HEK293 (cell line): Measurements from ENCODE around the gene CBFA2T2.

Experiments
- CTCF ChIA-PET: fragments of 350-600 bp; formaldehyde crosslinking; extraction: SDS; loops from one replicate; lab custom pipeline; 2021; ENCODE audit warnings: antibody characterized with exemption; lab: Yijun Ruan, JAX
- POLR2A ChIA-PET: fragments of 300-600 bp; formaldehyde crosslinking; extraction: SDS; loops from one replicate; lab custom pipeline; 2020; ENCODE audit warnings: antibody characterized with exemption, inconsistent platforms; lab: Yijun Ruan, JAX
- H3K27ac ChIP-seq: fragments of 200-500 bp; sonication (Bioruptor generic); 2 replicates; pipeline ENCODE4 v1.5.1; 2014; ENCODE audit warnings: low read depth, low read length, control low read depth, inconsistent platforms; ENCODE audit errors: extremely low read depth
- H3K36me3 ChIP-seq, 2 experiments: fragments of 200-500 bp in 1 of 2; sonication (Bioruptor generic) in 1 of 2; 1 replicate in 1 of 2; 2 replicates in 1 of 2; pipeline ENCODE4 v1.5.1; 2014 to 2017; ENCODE audit warnings: inconsistent platforms in 2 of 2, low read length in 2 of 2; ENCODE audit not compliant: control insufficient read depth in 2 of 2, insufficient read depth in 1 of 2
- H3K4me1 ChIP-seq: fragments of 200-500 bp; sonication (Bioruptor generic); 2 replicates; pipeline ENCODE4 v1.5.1; 2014; ENCODE audit warnings: mild to moderate bottlenecking, low read length, inconsistent platforms; ENCODE audit not compliant: control insufficient read depth, insufficient read depth
- H3K4me3 ChIP-seq: 2 replicates; pipeline ENCODE4 v1.5.1; 2011; ENCODE audit warnings: low read depth, mild to moderate bottlenecking, control low read depth, low read length, moderate library complexity
- H3K9me3 ChIP-seq: fragments of 200-500 bp; sonication (Bioruptor generic); 2 replicates; pipeline ENCODE4 v1.5.1; 2014; ENCODE audit warnings: low read depth, low read length, inconsistent platforms; ENCODE audit not compliant: control insufficient read depth, insufficient read depth
- BCL11B ChIP-seq: fragments of 450-650 bp; formaldehyde crosslinking; IDR thresholded peaks from 2 replicates; pipeline ENCODE4 v1.5.1; 2016; ENCODE audit warnings: low read depth, missing biosample characterization, missing genetic modification characterization
- EGR2 ChIP-seq: fragments of 450-650 bp; formaldehyde crosslinking; IDR thresholded peaks from 2 replicates; pipeline ENCODE4 v1.5.1; 2016; ENCODE audit warnings: low read depth, missing biosample characterization, missing genetic modification characterization
- SALL2 ChIP-seq: fragments of 450-650 bp; formaldehyde crosslinking; IDR thresholded peaks from 2 replicates; pipeline ENCODE4 v1.5.0; 2017; ENCODE audit warnings: missing biosample characterization, mild to moderate bottlenecking, missing genetic modification characterization, borderline replicate concordance
- ZBTB48 ChIP-seq: fragments of 450-650 bp; formaldehyde crosslinking; IDR thresholded peaks from 2 replicates; pipeline ENCODE4 v1.5.1; 2016; ENCODE audit warnings: missing biosample characterization, missing genetic modification characterization
- ZFHX2 ChIP-seq: fragments of 450-650 bp; formaldehyde crosslinking; conservative IDR thresholded peaks from 2 replicates; pipeline ENCODE4 v1.5.1; 2016; ENCODE audit warnings: missing biosample characterization, missing genetic modification characterization
- ZIC2 ChIP-seq: fragments of 450-650 bp; formaldehyde crosslinking; IDR thresholded peaks from 2 replicates; pipeline ENCODE4 v1.5.1; 2016; ENCODE audit warnings: missing biosample characterization, missing genetic modification characterization
- ZNF629 ChIP-seq: fragments of 450-650 bp; formaldehyde crosslinking; IDR thresholded peaks from 2 replicates; pipeline ENCODE4 v1.5.1; 2017; ENCODE audit warnings: missing biosample characterization, missing genetic modification characterization
- TF ChIP-seq, protein P1 (sequence below): fragments of 450-650 bp; formaldehyde crosslinking; IDR thresholded peaks from 2 replicates; pipeline ENCODE4 v1.5.1; 2016; ENCODE audit warnings: missing biosample characterization, missing genetic modification characterization
- TF ChIP-seq, protein P2 (sequence below): fragments of 450-650 bp; formaldehyde crosslinking; IDR thresholded peaks from 2 replicates; pipeline ENCODE4 v1.5.1; 2017; ENCODE audit warnings: missing biosample characterization, mild to moderate bottlenecking, missing genetic modification characterization, moderate library complexity
- TF ChIP-seq, protein P3 (sequence below): fragments of 450-650 bp; formaldehyde crosslinking; IDR thresholded peaks from 2 replicates; pipeline ENCODE4 v1.5.1; 2016; ENCODE audit warnings: missing biosample characterization, missing genetic modification characterization
- TF ChIP-seq, protein P4 (sequence below): sonication (generic); formaldehyde crosslinking; IDR thresholded peaks from 2 replicates; pipeline ENCODE4 v1.8.1; 2022; ENCODE audit warnings: mild to moderate bottlenecking, moderate library complexity, missing genetic modification reagents
- TF ChIP-seq, protein P5 (sequence below): fragments of 450-650 bp; formaldehyde crosslinking; IDR thresholded peaks from 2 replicates; pipeline ENCODE4 v1.5.1; 2017; ENCODE audit warnings: missing biosample characterization, missing genetic modification characterization
- TF ChIP-seq, protein P6 (sequence below): fragments of 450-650 bp; formaldehyde crosslinking; conservative IDR thresholded peaks from 2 replicates; pipeline ENCODE4 v1.5.1; 2016; ENCODE audit warnings: low read depth, missing biosample characterization, missing genetic modification characterization

The CBFA2T2 gene

DNA sequence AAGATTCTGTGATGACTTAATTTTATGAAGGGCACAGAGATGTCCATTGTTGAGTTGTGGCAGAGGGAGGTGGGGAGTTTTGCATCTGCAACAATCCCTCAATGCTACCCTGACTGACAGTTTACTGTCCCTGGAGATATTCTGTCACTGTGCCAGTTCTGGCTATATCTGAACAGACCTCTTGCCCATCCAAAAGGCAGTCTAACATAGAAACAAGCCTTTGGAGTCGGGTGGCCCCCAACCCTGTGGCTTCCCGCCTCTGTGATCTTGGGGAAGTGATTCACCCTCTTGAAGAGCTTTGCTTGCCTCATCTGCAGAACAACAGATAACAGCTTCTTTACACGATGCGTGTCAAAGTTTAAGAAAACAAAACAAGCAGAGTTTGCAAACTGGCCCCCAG, 200.1 kb downstream of the CBFA2T2 start (continued):
- TF ChIP-seq, protein P1, sequence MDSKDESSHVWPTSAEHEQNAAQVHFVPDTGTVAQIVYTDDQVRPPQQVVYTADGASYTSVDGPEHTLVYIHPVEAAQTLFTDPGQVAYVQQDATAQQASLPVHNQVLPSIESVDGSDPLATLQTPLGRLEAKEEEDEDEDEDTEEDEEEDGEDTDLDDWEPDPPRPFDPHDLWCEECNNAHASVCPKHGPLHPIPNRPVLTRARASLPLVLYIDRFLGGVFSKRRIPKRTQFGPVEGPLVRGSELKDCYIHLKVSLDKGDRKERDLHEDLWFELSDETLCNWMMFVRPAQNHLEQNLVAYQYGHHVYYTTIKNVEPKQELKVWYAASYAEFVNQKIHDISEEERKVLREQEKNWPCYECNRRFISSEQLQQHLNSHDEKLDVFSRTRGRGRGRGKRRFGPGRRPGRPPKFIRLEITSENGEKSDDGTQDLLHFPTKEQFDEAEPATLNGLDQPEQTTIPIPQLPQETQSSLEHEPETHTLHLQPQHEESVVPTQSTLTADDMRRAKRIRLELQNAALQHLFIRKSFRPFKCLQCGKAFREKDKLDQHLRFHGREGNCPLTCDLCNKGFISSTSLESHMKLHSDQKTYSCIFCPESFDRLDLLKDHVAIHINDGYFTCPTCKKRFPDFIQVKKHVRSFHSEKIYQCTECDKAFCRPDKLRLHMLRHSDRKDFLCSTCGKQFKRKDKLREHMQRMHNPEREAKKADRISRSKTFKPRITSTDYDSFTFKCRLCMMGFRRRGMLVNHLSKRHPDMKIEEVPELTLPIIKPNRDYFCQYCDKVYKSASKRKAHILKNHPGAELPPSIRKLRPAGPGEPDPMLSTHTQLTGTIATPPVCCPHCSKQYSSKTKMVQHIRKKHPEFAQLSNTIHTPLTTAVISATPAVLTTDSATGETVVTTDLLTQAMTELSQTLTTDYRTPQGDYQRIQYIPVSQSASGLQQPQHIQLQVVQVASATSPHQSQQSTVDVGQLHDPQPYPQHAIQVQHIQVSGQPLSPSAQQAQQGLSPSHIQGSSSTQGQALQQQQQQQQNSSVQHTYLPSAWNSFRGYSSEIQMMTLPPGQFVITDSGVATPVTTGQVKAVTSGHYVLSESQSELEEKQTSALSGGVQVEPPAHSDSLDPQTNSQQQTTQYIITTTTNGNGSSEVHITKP (tag by site-specific recombination): peak; percentile 39; the same call in 1 of the 2 replicates
- TF ChIP-seq, protein P2, sequence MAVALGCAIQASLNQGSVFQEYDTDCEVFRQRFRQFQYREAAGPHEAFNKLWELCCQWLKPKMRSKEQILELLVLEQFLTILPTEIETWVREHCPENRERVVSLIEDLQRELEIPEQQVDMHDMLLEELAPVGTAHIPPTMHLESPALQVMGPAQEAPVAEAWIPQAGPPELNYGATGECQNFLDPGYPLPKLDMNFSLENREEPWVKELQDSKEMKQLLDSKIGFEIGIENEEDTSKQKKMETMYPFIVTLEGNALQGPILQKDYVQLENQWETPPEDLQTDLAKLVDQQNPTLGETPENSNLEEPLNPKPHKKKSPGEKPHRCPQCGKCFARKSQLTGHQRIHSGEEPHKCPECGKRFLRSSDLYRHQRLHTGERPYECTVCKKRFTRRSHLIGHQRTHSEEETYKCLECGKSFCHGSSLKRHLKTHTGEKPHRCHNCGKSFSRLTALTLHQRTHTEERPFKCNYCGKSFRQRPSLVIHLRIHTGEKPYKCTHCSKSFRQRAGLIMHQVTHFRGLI (tag by site-specific recombination): no peak
- TF ChIP-seq, protein P3, sequence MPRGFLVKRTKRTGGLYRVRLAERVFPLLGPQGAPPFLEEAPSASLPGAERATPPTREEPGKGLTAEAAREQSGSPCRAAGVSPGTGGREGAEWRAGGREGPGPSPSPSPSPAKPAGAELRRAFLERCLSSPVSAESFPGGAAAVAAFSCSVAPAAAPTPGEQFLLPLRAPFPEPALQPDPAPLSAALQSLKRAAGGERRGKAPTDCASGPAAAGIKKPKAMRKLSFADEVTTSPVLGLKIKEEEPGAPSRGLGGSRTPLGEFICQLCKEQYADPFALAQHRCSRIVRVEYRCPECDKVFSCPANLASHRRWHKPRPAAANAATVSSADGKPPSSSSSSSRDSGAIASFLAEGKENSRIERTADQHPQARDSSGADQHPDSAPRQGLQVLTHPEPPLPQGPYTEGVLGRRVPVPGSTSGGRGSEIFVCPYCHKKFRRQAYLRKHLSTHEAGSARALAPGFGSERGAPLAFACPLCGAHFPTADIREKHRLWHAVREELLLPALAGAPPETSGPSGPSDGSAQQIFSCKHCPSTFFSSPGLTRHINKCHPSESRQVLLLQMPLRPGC: peak; percentile 32; the same call in 1 of the 2 replicates
- TF ChIP-seq ZNF629 (tag by site-specific recombination): peak; percentile 58

DNA sequence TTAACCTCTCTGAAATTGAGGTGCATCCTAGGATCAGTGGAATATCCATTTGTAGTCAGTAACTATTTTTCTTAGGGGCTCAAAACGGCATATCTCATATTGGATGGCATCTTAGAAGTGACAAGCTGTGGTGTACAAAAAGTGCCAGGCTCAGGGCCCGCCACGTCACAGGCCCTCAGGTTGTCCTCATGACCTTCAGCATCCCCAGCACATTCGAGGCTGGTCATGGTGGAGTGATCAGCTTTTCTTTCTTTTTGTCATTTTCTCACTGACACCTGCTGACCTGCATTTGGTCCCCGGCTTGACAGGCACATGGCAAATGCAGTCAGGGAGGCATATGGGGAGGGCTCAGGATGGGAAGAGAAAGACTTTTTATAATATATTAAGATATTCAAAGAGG, 203.4 kb downstream of the CBFA2T2 start:
- Histone ChIP-seq H3K36me3 (no peaks in the 10 kb centered on the region), H3K4me3 (no peak overlapping the region), H3K27ac (no peak overlapping the region), H3K4me1 (no peaks in the 10 kb centered on the region), H3K9me3 (no peaks in the 10 kb centered on the region)
- no peak for TF ChIP-seq ZBTB48 (tag by site-specific recombination)
- TF ChIP-seq, protein P4, sequence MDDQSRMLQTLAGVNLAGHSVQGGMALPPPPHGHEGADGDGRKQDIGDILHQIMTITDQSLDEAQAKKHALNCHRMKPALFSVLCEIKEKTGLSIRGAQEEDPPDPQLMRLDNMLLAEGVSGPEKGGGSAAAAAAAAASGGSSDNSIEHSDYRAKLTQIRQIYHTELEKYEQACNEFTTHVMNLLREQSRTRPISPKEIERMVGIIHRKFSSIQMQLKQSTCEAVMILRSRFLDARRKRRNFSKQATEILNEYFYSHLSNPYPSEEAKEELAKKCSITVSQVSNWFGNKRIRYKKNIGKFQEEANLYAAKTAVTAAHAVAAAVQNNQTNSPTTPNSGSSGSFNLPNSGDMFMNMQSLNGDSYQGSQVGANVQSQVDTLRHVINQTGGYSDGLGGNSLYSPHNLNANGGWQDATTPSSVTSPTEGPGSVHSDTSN (CRISPR knock-in tag): no peak
- TF ChIP-seq BCL11B (tag by site-specific recombination): no peak
- ChIA-PET POLR2A (no interaction called here), CTCF (no interaction called here)

DNA sequence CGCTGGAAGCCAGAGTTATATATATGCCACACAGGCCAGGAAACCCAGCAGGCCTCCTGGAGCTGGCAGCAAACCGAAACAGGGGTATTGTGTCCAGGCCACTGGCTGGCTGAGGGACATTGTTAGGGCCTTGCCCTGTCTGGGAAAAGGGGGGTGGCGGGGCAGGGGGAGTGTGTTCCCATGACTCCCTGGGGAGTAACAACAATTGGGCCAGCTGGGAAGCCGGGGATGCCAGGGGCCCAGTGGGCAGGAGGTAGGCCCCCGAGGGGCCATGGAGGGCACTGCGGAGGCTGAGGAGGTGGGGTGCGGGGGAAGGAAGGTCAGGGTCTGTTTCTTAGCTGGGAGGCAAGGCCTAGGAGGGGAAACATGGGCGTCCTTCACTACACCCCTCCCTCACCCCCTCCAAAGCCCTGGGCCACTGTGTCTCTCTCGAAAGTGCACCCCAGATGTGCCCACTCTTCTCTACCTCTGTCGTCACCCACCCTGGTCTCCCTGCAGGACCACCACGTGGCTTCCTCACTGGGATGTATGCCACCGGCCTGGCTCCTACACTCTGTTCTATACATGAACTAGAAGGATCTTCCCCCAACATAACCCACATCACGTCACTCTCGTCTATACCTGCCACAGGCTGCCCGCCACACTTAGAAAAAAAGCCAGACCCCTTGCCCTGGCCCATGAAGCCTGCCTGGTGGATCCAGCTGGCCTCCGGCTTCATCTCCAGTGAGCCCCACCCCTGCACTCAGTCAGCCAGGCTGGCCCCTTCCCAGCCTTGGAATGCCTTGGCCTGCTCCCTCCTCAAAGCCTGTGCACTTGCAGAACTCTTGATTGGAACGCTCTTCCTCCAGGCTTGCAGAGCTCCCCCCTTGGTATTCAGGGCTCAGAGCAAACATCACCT, 204.1 kb downstream of the CBFA2T2 start:
- CTCF ChIA-PET: no interaction called here
- TF ChIP-seq ZFHX2: peak; percentile 19; the same call in 1 of the 2 replicates
- peak; percentile 55 for TF ChIP-seq ZIC2 (tag by site-specific recombination)
- TF ChIP-seq, protein P5, sequence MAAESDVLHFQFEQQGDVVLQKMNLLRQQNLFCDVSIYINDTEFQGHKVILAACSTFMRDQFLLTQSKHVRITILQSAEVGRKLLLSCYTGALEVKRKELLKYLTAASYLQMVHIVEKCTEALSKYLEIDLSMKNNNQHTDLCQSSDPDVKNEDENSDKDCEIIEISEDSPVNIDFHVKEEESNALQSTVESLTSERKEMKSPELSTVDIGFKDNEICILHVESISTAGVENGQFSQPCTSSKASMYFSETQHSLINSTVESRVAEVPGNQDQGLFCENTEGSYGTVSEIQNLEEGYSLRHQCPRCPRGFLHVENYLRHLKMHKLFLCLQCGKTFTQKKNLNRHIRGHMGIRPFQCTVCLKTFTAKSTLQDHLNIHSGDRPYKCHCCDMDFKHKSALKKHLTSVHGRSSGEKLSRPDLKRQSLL (tag by site-specific recombination): no peak
- TF ChIP-seq EGR2 (tag by site-specific recombination): 0 out of 2 replicates have a peak, but pooled peaks have one; percentile 36
- TF ChIP-seq SALL2 (tag by site-specific recombination): no peak
- TF ChIP-seq, protein P6, sequence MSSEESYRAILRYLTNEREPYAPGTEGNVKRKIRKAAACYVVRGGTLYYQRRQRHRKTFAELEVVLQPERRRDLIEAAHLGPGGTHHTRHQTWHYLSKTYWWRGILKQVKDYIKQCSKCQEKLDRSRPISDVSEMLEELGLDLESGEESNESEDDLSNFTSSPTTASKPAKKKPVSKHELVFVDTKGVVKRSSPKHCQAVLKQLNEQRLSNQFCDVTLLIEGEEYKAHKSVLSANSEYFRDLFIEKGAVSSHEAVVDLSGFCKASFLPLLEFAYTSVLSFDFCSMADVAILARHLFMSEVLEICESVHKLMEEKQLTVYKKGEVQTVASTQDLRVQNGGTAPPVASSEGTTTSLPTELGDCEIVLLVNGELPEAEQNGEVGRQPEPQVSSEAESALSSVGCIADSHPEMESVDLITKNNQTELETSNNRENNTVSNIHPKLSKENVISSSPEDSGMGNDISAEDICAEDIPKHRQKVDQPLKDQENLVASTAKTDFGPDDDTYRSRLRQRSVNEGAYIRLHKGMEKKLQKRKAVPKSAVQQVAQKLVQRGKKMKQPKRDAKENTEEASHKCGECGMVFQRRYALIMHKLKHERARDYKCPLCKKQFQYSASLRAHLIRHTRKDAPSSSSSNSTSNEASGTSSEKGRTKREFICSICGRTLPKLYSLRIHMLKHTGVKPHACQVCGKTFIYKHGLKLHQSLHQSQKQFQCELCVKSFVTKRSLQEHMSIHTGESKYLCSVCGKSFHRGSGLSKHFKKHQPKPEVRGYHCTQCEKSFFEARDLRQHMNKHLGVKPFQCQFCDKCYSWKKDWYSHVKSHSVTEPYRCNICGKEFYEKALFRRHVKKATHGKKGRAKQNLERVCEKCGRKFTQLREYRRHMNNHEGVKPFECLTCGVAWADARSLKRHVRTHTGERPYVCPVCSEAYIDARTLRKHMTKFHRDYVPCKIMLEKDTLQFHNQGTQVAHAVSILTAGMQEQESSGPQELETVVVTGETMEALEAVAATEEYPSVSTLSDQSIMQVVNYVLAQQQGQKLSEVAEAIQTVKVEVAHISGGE (tag by site-specific recombination): no peak
- H3K36me3 ChIP-seq: no peaks in the 10 kb centered on the region
- H3K4me1 ChIP-seq: no peaks in the 10 kb centered on the region
- H3K27ac ChIP-seq: no peak overlapping the region
- no peak overlapping the region for H3K4me3 ChIP-seq
- POLR2A ChIA-PET: no interaction called here
- H3K9me3 ChIP-seq: no peaks in the 10 kb centered on the region
